D721Med (cell line): Measurements from ENCODE around the gene LY6G6C.

Source experiments
- DNase-seq: peaks from one replicate; pipeline ENCODE4 v3.0.0; 2011; ENCODE audit warnings: low spot score; ENCODE audit not compliant: insufficient read length
- FAIRE-seq: peaks from 2 replicates; lab custom pipeline; 2011; peaks lifted over from hg19 to GRCh38; lab: Jason Lieb, UNC
- CTCF ChIP-seq: IDR thresholded peaks from 2 replicates; pipeline ENCODE4 v1.5.1; 2012; ENCODE audit warnings: mild to moderate bottlenecking, control low read depth; ENCODE audit not compliant: insufficient read depth; ENCODE audit errors: missing control alignments

LY6G6C gene

GRCh38 chr6:31718265-31718664 is 3.3 kb downstream of the LY6G6C start:
- no peak for TF ChIP-seq CTCF
- no peak for FAIRE-seq
- DNase-seq, result no peak

GRCh38 chr6:31717499-31718222 is 3.9 kb downstream of the LY6G6C start:
- DNase-seq, result no peak
- TF ChIP-seq CTCF, result no peak
- FAIRE-seq, result no peak

- DNase-seq, result no peak
- no peak for FAIRE-seq
- no peak for TF ChIP-seq CTCF
Measured at GRCh38 chr6:31715022-31715958, 6.3 kb downstream of the LY6G6C start, which contains the start of gene LY6G6D. LY6G6D (plus strand) TSS chr6:31715348; CDS start chr6:31715356, 8 bp downstream.

- no peak for DNase-seq
- no peak for FAIRE-seq
- no peak for TF ChIP-seq CTCF
Measured at GRCh38 chr6:31713991-31714684, 7.4 kb downstream of the LY6G6C start.

- TF ChIP-seq CTCF, result no peak
- no peak for DNase-seq
- FAIRE-seq, result no peak
Measured at GRCh38 chr6:31713465-31713864, 8.1 kb downstream of the LY6G6C start.

- FAIRE-seq (no peak), DNase-seq (no peak)
- TF ChIP-seq CTCF, result no peak
Measured at GRCh38 chr6:31712296-31712695, 9.2 kb downstream of the LY6G6C start.
